Neuronal stem cell (in vitro differentiated cells): ENCODE measurements around the gene HINT2.

Source experiments
- DNase-seq: peaks from one replicate; pipeline ENCODE4 v3.0.0-alpha.2; 2013; ENCODE audit warnings: low spot score
- H2AFZ ChIP-seq: one replicate; pipeline ENCODE4 v1.6.1; 2013; ENCODE audit warnings: mild to moderate bottlenecking, low read length, inconsistent platforms
- H2AK5ac ChIP-seq: 2 replicates; pipeline ENCODE4 v1.6.1; 2013; ENCODE audit warnings: low read depth, mild to moderate bottlenecking, inconsistent platforms, low read length, moderate library complexity, mixed read lengths
- H2BK120ac ChIP-seq: 2 replicates; pipeline ENCODE4 v1.6.1; 2013; ENCODE audit warnings: low read depth, mild to moderate bottlenecking, inconsistent platforms, low read length, moderate library complexity, mixed read lengths
- H2BK12ac ChIP-seq: one replicate; pipeline ENCODE4 v1.6.1; 2013; ENCODE audit warnings: low read length, inconsistent platforms
- H2BK15ac ChIP-seq: 2 replicates; pipeline ENCODE4 v1.6.1; 2013; ENCODE audit warnings: mild to moderate bottlenecking, low read length, inconsistent platforms, mixed read lengths
- H2BK5ac ChIP-seq: one replicate; pipeline ENCODE4 v1.6.1; 2013; ENCODE audit warnings: inconsistent platforms, mild to moderate bottlenecking, low read length, moderate library complexity
- H3K14ac ChIP-seq: one replicate; pipeline ENCODE4 v1.6.1; 2013; ENCODE audit warnings: low read length, inconsistent platforms
- H3K18ac ChIP-seq: 2 replicates; pipeline ENCODE4 v1.6.1; 2013; ENCODE audit warnings: low read length, inconsistent platforms
- H3K23ac ChIP-seq: 2 replicates; pipeline ENCODE4 v1.6.1; 2013; ENCODE audit warnings: low read depth, mild to moderate bottlenecking, mixed read lengths, low read length, inconsistent platforms; ENCODE audit not compliant: poor library complexity
- H3K27ac ChIP-seq: replicated peaks from 3 replicates; pipeline ENCODE4 v1.5.1; 2013; ENCODE audit warnings: low read length, inconsistent platforms
- H3K27me3 ChIP-seq, 3 experiments: 2 replicates each; pipeline ENCODE4 v1.6.1; 2013; ENCODE audit warnings: low read length in 3 of 3, mild to moderate bottlenecking in 2 of 3, inconsistent platforms in 1 of 3, low read depth in 1 of 3, mixed read lengths in 1 of 3, moderate library complexity in 1 of 3; ENCODE audit not compliant: control insufficient read depth in 3 of 3, insufficient read depth in 3 of 3
- H3K36me3 ChIP-seq, 2 donors: replicated peaks in 1 of 2; 2 replicates each; pipeline ENCODE4 v1.6.1; 2013; ENCODE audit warnings: low read length in 2 of 2; ENCODE audit not compliant: control insufficient read depth in 2 of 2, insufficient read depth in 2 of 2
- H3K4ac ChIP-seq: 2 replicates; pipeline ENCODE4 v1.6.1; 2013; ENCODE audit warnings: inconsistent platforms, mild to moderate bottlenecking, low read length, moderate library complexity
- H3K4me1 ChIP-seq, 2 donors: 1 replicate in 1 of 2; 2 replicates in 1 of 2; pipeline ENCODE4 v1.6.1; 2013; ENCODE audit warnings: low read length in 2 of 2, low read depth in 1 of 2; ENCODE audit not compliant: control insufficient read depth in 2 of 2, insufficient read depth in 1 of 2
- H3K4me2 ChIP-seq: one replicate; pipeline ENCODE4 v1.6.1; 2013; ENCODE audit warnings: mild to moderate bottlenecking, low read length, inconsistent platforms; ENCODE audit not compliant: insufficient read depth, poor library complexity, severe bottlenecking
- H3K4me3 ChIP-seq, 2 donors: 2 replicates each; pipeline ENCODE4 v1.5.1; 2013; ENCODE audit warnings: low read length in 2 of 2, mild to moderate bottlenecking in 2 of 2, inconsistent platforms in 1 of 2, moderate library complexity in 1 of 2
- H3K79me1 ChIP-seq: one replicate; pipeline ENCODE4 v1.6.1; 2013; ENCODE audit warnings: low read depth, mild to moderate bottlenecking, inconsistent platforms, low read length, moderate library complexity
- H3K9ac ChIP-seq: one replicate; pipeline ENCODE4 v1.6.1; 2013; ENCODE audit warnings: mild to moderate bottlenecking, low read depth, low read length, inconsistent platforms; ENCODE audit not compliant: poor library complexity
- H3K9me3 ChIP-seq, 2 donors: replicated peaks in 1 of 2; 2 replicates each; pipeline versions ENCODE3 to v1.6.1; 2013; ENCODE audit warnings: low read length in 2 of 2, mild to moderate bottlenecking in 2 of 2, inconsistent platforms in 1 of 2, low read depth in 1 of 2, mixed read lengths in 1 of 2, moderate library complexity in 1 of 2; ENCODE audit not compliant: control insufficient read depth in 2 of 2, insufficient read depth in 1 of 2
- H4K8ac ChIP-seq: one replicate; pipeline ENCODE4 v1.6.1; 2013; ENCODE audit warnings: low read depth, mild to moderate bottlenecking, inconsistent platforms, low read length, moderate library complexity
- H4K91ac ChIP-seq: one replicate; pipeline ENCODE4 v1.6.1; 2013; ENCODE audit warnings: low read length, low read depth, mild to moderate bottlenecking, inconsistent platforms; ENCODE audit not compliant: poor library complexity
- WGBS, 2 donors: extraction: QIAGEN DNeasy Blood & Tissue Kit; methylation state at CpG; one replicate each; pipeline ENCODE4 v1.1.7; 2013; ENCODE audit warnings: missing lambda C conversion rate in 2 of 2, mixed read lengths in 1 of 2; ENCODE audit not compliant: insufficient read length in 2 of 2, insufficient replicate concordance in 1 of 2; ENCODE audit errors: extremely low coverage in 2 of 2; 5-methylcytosine and 5-hydroxymethylcytosine counted together

Gene HINT2

GRCh38 chr9:35814106-35814840 is 569 bp downstream of the HINT2 start:
- H3K4ac ChIP-seq = peak overlapping the region; percentile 91
- H3K18ac ChIP-seq = peak overlapping the region; percentile 99
- H3K4me3 ChIP-seq = peak overlapping the region; percentile 75 to 91
- H2AK5ac ChIP-seq = peak overlapping the region; percentile 28
- H2BK12ac ChIP-seq = peak overlapping the region; percentile 41
- H3K27me3 ChIP-seq = no peaks in the 10 kb centered on the region
- peaks cover 10 to 12% of the 10 kb centered on the region in 2 donors for H3K4me1 ChIP-seq
- H4K8ac ChIP-seq = peak overlapping the region; percentile 88
- DNase-seq = peak; percentile 67
- H2BK5ac ChIP-seq = peak overlapping the region; percentile 89
- no CpG with 5 or more reads among the region's 29 CpGs for WGBS, 2 donors
- H3K9me3 ChIP-seq = no peaks in the 10 kb centered on the region
- H3K36me3 ChIP-seq = peaks cover 5% of the 10 kb centered on the region in 2 donors
- peak overlapping the region; percentile 92 for H3K27ac ChIP-seq
- H2BK15ac ChIP-seq = peak overlapping the region; percentile 93
- peak overlapping the region; percentile 97 for H3K9ac ChIP-seq
- no peaks in the 10 kb centered on the region for H3K79me1 ChIP-seq
- peak overlapping the region; percentile 91 for H3K14ac ChIP-seq
- peak overlapping the region; percentile 42 for H4K91ac ChIP-seq
- H2AFZ ChIP-seq = peak overlapping the region; percentile 87
- peak overlapping the region; percentile 76 for H3K4me2 ChIP-seq
- peak overlapping the region; percentile 89 for H3K23ac ChIP-seq
- peak overlapping the region; percentile 41 for H2BK120ac ChIP-seq

DNA sequence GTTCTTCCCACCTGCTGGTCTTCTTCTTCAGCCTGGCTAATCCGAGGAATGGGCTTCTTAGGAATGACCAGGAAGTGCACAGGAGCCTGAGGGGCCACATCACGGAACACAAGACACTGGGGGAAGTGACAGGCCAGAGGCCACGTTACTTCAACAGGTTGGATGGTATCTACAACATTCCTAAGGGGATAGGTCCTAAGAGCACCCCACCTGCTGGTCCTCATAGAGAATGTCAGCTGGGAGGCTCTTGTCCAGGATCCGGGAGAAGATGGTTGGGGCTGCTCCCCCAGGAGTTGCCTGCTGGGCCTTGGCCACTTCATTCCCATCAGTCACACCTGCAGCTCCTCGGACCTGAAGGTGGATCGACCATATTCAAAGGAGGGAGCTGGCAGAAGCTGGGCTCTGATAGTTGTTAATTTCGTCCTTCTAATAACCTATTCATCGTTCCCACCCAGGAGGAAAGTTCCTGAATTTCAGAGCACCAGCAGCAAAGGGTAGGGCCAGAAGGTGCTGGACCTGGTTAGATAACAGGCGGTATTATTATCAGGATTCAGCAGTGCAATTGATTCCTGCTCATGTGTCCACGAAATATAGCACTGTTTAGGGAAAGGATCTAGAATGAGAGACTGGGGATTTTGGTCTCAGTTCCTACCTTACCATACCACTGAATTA is 1.3 kb downstream of the HINT2 start:
- H3K36me3 ChIP-seq = peaks cover 5 to 11% of the 10 kb centered on the region in 2 donors
- H3K9me3 ChIP-seq = no peaks in the 10 kb centered on the region
- H4K8ac ChIP-seq = no peak overlapping the region
- no CpG with 5 or more reads among the region's 10 CpGs for WGBS, 2 donors
- H3K4ac ChIP-seq = no peak overlapping the region
- H2BK12ac ChIP-seq = no peak overlapping the region
- no peak overlapping the region for H2AFZ ChIP-seq
- no peak overlapping the region for H4K91ac ChIP-seq
- H2AK5ac ChIP-seq = peak overlapping the region; percentile 3
- H3K4me1 ChIP-seq = peaks cover 10 to 12% of the 10 kb centered on the region in 2 donors
- peak overlapping the region; percentile 92 for H3K27ac ChIP-seq
- H2BK15ac ChIP-seq = no peak overlapping the region
- no peaks in the 10 kb centered on the region for H3K27me3 ChIP-seq
- H3K18ac ChIP-seq = no peak overlapping the region
- H3K79me1 ChIP-seq = no peaks in the 10 kb centered on the region
- no peak overlapping the region for H2BK5ac ChIP-seq
- no peak overlapping the region for H3K4me2 ChIP-seq
- H3K9ac ChIP-seq = no peak overlapping the region
- no peak overlapping the region for H2BK120ac ChIP-seq
- H3K23ac ChIP-seq = no peak overlapping the region
- H3K14ac ChIP-seq = no peak overlapping the region
- no peak for DNase-seq
- H3K4me3 ChIP-seq = peak overlapping the region in 1 of 2 donors; percentile 75

DNA sequence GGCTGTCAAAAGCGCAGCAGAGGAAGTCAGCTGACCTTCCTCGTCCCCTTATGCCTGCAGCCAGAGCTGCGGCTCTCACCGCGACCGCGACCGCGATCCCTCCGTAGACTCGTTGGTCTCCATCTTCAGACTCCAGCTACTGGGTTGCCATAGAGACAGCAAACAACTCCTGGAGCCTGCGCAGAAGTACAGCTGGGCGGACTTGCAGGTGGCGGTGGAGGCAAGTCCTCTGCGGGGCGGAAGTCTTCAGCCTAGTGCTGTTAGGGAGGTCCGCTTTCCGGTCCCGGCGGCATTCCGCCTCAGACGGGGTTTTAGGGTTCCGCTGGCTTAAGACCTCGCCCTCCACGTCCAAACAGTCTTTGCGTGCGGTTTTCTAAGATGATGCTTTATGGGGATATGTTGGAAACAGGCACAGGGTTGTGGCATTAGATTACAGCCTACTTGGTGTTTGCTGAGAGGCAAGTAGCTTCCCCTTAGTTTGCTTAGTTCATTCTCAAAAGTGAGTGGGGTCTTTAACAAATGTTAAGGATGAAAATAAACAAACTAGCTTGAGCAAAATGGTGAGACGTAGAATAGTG is 2.7 kb downstream of the HINT2 start, which contains the start of gene SPAG8:
TSS of gene SPAG8 (minus strand) at position 238 of the 578 bp plus-strand sequence. CDS start at position 123, 115 bp downstream.
- Histone ChIP-seq H3K4me3 (peak within 1 kb of the TSS; percentile 50 to 76), H2BK5ac (no peak within 1 kb of the TSS), H2BK120ac (no peak within 1 kb of the TSS), H2AK5ac (no peak within 1 kb of the TSS), H3K18ac (peak within 1 kb of the TSS; percentile 8), H3K36me3 (peaks cover 5 to 14% of the 10 kb centered on the region in 2 donors), H3K4me2 (peak within 1 kb of the TSS; percentile 78), H3K4ac (no peak within 1 kb of the TSS), H3K4me1 (peaks cover 10 to 12% of the 10 kb centered on the region in 2 donors), H3K27me3 (no peaks in the 10 kb centered on the region), H3K9me3 (no peaks in the 10 kb centered on the region), H4K91ac (no peak within 1 kb of the TSS), H3K14ac (no peak within 1 kb of the TSS), H2BK12ac (no peak within 1 kb of the TSS), H4K8ac (no peak within 1 kb of the TSS), H3K27ac (no peak within 1 kb of the TSS), H3K23ac (no peak within 1 kb of the TSS), H2AFZ (peak within 1 kb of the TSS; percentile 86), H3K79me1 (no peaks in the 10 kb centered on the region), H2BK15ac (no peak within 1 kb of the TSS), H3K9ac (peak within 1 kb of the TSS; percentile 79)
- no CpG with 5 or more reads among the region's 28 CpGs for WGBS, 2 donors
- peak; percentile 86 for DNase-seq
